Prostate gland (tissue), 2 donors: Measurements from ENCODE around the gene BAG3. TPM values are rescaled to one million over a fixed set of nuclear protein-coding genes. Genes with fewer than 3 reads are reported as not detected.
"Not testable (repeated sequence)": the region's sequence is repeated elsewhere in the genome, so short reads cannot be mapped to it uniquely, and the experiment has no call there.

Experiments used
- DNase-seq: peaks from one replicate; pipeline ENCODE4 v3.0.0-alpha.2; 2019; ENCODE audit warnings: low spot score
- H3K27ac ChIP-seq, 2 donors: fragments of 200-600 bp; sonication (generic); 2 replicates each; pipeline ENCODE4 v1.5.1; 2017 to 2019
- H3K27me3 ChIP-seq: fragments of 200-600 bp; sonication (generic); replicated peaks from 2 replicates; pipeline ENCODE4 v1.5.1; 2019; ENCODE audit not compliant: insufficient read depth
- H3K36me3 ChIP-seq, 2 donors: fragments of 200-600 bp; sonication (generic); 1 replicate in 1 of 2; 2 replicates in 1 of 2; pipeline versions ENCODE4 v1.5.1 to v1.8.1; 2017 to 2019
- H3K4me1 ChIP-seq: fragments of 200-600 bp; sonication (generic); replicated peaks from 2 replicates; pipeline ENCODE4 v1.5.1; 2019
- H3K4me3 ChIP-seq, 2 donors: fragments of 200-600 bp; sonication (generic); 2 replicates each; pipeline ENCODE4 v1.5.1; 2017 to 2019
- H3K9me3 ChIP-seq: fragments of 200-600 bp; sonication (generic); 2 replicates; pipeline ENCODE4 v1.5.1; 2017
- POLR2A ChIP-seq: fragments of 450-650 bp; IDR thresholded peaks from one replicate; pipeline ENCODE4 v1.6.1; 2016; ENCODE audit warnings: antibody characterized with exemption, mild to moderate bottlenecking
- POLR2AphosphoS5 ChIP-seq: sonication (generic); formaldehyde crosslinking; IDR thresholded peaks from one replicate; pipeline ENCODE4 v1.6.1; 2017; ENCODE audit warnings: antibody characterized with exemption
- WGBS: methylation state at CpG from one replicate; pipeline ENCODE4 v1.1.5; 2018; 5-methylcytosine and 5-hydroxymethylcytosine counted together
- intact Hi-C: fragments of 100-400 bp; cut with DNase I; formaldehyde crosslinking; loops from one replicate; pipeline ENCODE4 v1.14.2; 2022
- total RNA-seq, 2 donors: library from RNA; depleted of rRNA; stranded (reverse); fragments of >200 nt; gene quantifications; one replicate each; pipeline ENCODE4 v1.1.0, GENCODE V29; 2016
- TF ChIP-seq, protein P1 (sequence below), 4 experiments: fragments of 200-600 bp in 2 of 4; fragments of 450-650 bp in 2 of 4; sonication (generic) in 2 of 4; IDR thresholded peaks; 1 replicate in 3 of 4; 2 replicates in 1 of 4; pipeline ENCODE4 v1.5.1; 2016 to 2019; ENCODE audit warnings: antibody characterized with exemption in 4 of 4, mild to moderate bottlenecking in 2 of 4, moderate library complexity in 2 of 4

The BAG3 gene
- total RNA-seq, 2 donors from 2014 or later = 45.4 to 56.4 TPM

DNA sequence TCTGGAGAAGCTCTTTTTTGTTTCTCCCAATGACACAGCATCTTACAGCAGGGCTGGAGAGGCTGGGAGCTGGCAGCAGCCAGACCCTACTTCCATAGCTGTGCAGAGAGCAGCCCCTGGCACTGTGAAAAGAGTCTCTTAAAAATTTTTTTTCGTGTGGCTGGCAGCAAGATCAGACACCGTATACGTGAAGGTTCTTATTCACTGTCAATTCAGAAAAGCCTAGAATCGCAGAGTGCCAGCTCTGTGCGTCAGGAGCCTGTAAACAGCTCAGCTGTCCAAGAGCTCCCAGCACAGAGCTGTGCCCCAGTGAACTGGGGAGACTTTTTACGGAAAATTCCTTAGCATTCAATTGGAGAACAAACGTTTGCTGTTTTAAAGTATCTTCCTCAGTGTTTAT is 6.5 kb downstream of the BAG3 start:
- no peaks in the 10 kb centered on the region for H3K36me3 ChIP-seq
- no peaks in the 10 kb centered on the region for H3K27me3 ChIP-seq
- peaks cover 15% of the 10 kb centered on the region for H3K4me1 ChIP-seq
- DNase-seq = peak; percentile 62
- intact Hi-C loops = no loop called here
- no peak for TF ChIP-seq POLR2A
- TF ChIP-seq POLR2AphosphoS5 = peak; percentile 33
- TF ChIP-seq, protein P1, sequence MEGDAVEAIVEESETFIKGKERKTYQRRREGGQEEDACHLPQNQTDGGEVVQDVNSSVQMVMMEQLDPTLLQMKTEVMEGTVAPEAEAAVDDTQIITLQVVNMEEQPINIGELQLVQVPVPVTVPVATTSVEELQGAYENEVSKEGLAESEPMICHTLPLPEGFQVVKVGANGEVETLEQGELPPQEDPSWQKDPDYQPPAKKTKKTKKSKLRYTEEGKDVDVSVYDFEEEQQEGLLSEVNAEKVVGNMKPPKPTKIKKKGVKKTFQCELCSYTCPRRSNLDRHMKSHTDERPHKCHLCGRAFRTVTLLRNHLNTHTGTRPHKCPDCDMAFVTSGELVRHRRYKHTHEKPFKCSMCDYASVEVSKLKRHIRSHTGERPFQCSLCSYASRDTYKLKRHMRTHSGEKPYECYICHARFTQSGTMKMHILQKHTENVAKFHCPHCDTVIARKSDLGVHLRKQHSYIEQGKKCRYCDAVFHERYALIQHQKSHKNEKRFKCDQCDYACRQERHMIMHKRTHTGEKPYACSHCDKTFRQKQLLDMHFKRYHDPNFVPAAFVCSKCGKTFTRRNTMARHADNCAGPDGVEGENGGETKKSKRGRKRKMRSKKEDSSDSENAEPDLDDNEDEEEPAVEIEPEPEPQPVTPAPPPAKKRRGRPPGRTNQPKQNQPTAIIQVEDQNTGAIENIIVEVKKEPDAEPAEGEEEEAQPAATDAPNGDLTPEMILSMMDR (IDR thresholded peaks at IDR 0.05) = no peak
- no peaks in the 10 kb centered on the region for H3K9me3 ChIP-seq
- H3K27ac ChIP-seq = peak overlapping the region; percentile 98 to 99
- no peak overlapping the region for H3K4me3 ChIP-seq
- 12% methylated on average over 7 of the region's 7 CpGs for WGBS

DNA sequence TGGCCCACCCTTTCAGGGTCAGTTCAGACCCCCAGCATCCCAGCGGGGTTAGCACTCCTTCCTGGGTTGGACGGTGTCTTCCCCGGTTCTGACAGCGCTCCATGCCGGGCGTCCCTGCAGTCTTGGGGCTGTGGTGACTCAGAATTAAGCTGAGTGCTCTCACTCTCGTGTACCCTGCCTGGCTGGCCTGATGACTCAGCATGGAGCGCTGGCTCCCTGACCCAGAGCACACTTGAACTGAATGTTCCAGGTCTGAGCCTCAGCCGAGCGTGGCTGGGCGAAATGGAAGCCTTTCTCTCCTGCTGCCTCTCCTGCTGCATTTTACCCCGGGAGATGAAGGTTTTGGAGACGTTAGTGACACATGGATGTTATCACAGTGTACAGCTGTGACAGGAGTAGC is 7.1 kb downstream of the BAG3 start:
- intact Hi-C loops = no loop called here
- H3K36me3 ChIP-seq = no peaks in the 10 kb centered on the region
- peaks cover 15% of the 10 kb centered on the region for H3K4me1 ChIP-seq
- WGBS = 11% methylated on average over 13 of the region's 13 CpGs
- peak overlapping the region; percentile 98 to 99 for H3K27ac ChIP-seq
- DNase-seq = peak; percentile 74
- H3K27me3 ChIP-seq = no peaks in the 10 kb centered on the region
- peak; percentile 78 for TF ChIP-seq POLR2AphosphoS5
- TF ChIP-seq, protein P1 (IDR thresholded peaks at IDR 0.05) = no peak
- no peak overlapping the region for H3K4me3 ChIP-seq
- no peaks in the 10 kb centered on the region for H3K9me3 ChIP-seq

DNA sequence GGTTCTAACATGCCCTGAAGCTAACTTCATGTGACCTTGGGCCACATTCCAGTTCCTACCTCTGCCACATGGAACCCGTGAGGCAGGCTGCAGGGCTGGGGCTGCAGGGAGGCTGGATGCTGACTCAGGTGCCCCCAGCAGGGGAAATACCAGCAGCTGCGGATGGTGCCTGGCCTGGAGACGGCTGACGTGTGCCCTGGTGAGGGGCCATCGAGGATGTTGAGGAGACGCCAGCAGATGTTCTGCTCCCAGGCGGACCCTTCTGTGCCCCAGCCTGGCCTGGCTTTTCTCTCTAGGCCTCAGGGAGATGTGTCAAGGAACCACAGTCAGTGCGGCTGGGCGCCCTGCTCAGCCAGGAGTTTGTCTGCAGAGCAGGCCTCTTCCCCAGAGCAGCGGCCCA is 8.8 kb downstream of the BAG3 start:
- no peaks in the 10 kb centered on the region for H3K9me3 ChIP-seq
- no peaks in the 10 kb centered on the region for H3K36me3 ChIP-seq
- 72% methylated on average over 10 of the region's 10 CpGs for WGBS
- H3K4me3 ChIP-seq = no peak overlapping the region
- no peak for DNase-seq
- intact Hi-C loops = no loop called here
- TF ChIP-seq, protein P1 (IDR thresholded peaks at IDR 0.05) = no peak
- TF ChIP-seq POLR2A (no peak), POLR2AphosphoS5 (no peak)
- peaks cover 11% of the 10 kb centered on the region for H3K4me1 ChIP-seq
- peak overlapping the region; percentile 5 to 99 for H3K27ac ChIP-seq
- no peaks in the 10 kb centered on the region for H3K27me3 ChIP-seq

GRCh38 chr10:119662076-119662605 is 11.0 kb downstream of the BAG3 start:
- H3K27me3 ChIP-seq, DNase-seq, H3K9me3 ChIP-seq, intact Hi-C loops, H3K4me3 ChIP-seq, H3K27ac ChIP-seq, H3K4me1 ChIP-seq, H3K36me3 ChIP-seq: not testable (repeated sequence)
- WGBS = 89% methylated on average over 7 of the region's 7 CpGs

DNA sequence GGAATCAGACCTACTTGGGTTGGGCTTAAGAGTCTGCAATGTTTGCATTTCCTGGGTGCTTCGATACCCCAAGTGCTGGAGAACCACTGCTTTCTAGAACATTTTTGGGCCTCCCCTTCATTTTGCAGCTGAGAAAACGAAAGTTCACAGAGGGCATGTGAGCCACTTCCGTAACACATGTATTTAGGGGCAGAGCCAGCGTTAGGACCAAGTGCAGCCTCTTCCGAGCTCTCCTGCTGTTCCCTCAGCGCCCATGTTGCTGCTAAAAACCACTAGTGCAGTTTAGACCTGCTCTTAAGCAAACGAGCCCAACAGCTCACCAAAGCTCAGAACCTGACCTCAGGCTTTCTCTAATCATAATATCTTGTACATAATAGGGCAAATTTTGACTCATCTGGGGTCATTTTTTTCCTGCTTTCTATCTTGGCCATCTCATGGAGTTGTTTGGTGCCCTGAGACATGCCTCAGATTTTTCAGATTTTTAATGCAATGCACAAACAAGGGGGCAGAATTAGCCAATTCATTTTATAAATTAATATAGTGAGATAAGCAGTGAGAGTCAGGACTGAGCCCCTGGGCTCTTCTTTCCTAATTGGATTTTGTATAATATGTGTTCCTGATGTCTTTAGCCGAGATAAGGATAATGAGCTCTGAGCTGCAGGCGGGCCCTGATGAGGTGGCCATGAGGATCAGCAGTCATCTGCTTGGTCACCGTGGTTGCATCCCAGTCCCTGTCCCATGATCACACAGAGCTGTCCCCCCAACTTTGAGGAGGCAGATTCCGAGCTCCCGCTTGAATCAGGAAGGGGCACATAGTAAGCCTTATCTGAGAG is 12.9 kb downstream of the BAG3 start:
- TF ChIP-seq, protein P1 (IDR thresholded peaks at IDR 0.05) = no peak
- TF ChIP-seq POLR2AphosphoS5 = no peak
- Histone ChIP-seq H3K4me3 (no peak overlapping the region), H3K9me3 (no peaks in the 10 kb centered on the region), H3K4me1 (peaks cover 17% of the 10 kb centered on the region), H3K27me3 (no peaks in the 10 kb centered on the region), H3K36me3 (no peaks in the 10 kb centered on the region), H3K27ac (no peak overlapping the region)
- intact Hi-C loops = no loop called here
- 78% methylated on average over 12 of the region's 12 CpGs for WGBS
- no peak for DNase-seq
